OCI-LY1 (cell line): ENCODE measurements around the gene AMPH.
"Not testable (repeated sequence)": the region's sequence is repeated elsewhere in the genome, so short reads cannot be mapped to it uniquely, and the experiment has no call there.

Experiments used
- H2AFZ ChIP-seq: fragments of 200-600 bp; sonication (generic), shearing (Covaris generic); 2 replicates; pipeline ENCODE4 v1.6.0; 2014; ENCODE audit warnings: antibody characterized with exemption, mild to moderate bottlenecking, low read length
- H3F3A ChIP-seq: fragments of 200-600 bp; sonication (generic), shearing (Covaris generic); 2 replicates; pipeline ENCODE4 v1.6.0; 2014; ENCODE audit warnings: mild to moderate bottlenecking, antibody characterized with exemption, low read length, moderate library complexity; ENCODE audit not compliant: insufficient read depth
- H3K27ac ChIP-seq: fragments of 200-600 bp; sonication (generic); 2 replicates; pipeline ENCODE4 v1.5.1; 2014; ENCODE audit warnings: low read length, mixed run types, mild to moderate bottlenecking, low read depth; ENCODE audit not compliant: poor library complexity, severe bottlenecking
- H3K27me3 ChIP-seq: fragments of 200-600 bp; sonication (generic); 2 replicates; pipeline ENCODE4 v1.6.0; 2014; ENCODE audit warnings: antibody characterized with exemption, mild to moderate bottlenecking, low read length, moderate library complexity; ENCODE audit not compliant: insufficient read depth
- H3K36me3 ChIP-seq: fragments of 200-600 bp; sonication (generic); 2 replicates; pipeline ENCODE4 v1.6.1; 2014; ENCODE audit warnings: mild to moderate bottlenecking, antibody characterized with exemption, low read length, moderate library complexity, mixed read lengths; ENCODE audit not compliant: insufficient read depth
- H3K4me1 ChIP-seq: fragments of 200-600 bp; sonication (generic); 2 replicates; pipeline ENCODE4 v1.5.1; 2014; ENCODE audit warnings: mild to moderate bottlenecking, low read length, moderate library complexity; ENCODE audit not compliant: insufficient read depth, severe bottlenecking
- H3K4me2 ChIP-seq: fragments of 200-600 bp; sonication (generic), shearing (Covaris generic); 2 replicates; pipeline ENCODE4 v1.6.1; 2014; ENCODE audit warnings: low read length
- H3K4me3 ChIP-seq: fragments of 200-600 bp; sonication (generic); 2 replicates; pipeline ENCODE4 v1.5.1; 2014; ENCODE audit warnings: low read length, low read depth, mild to moderate bottlenecking, mixed read lengths; ENCODE audit not compliant: poor library complexity, severe bottlenecking
- H3K79me2 ChIP-seq: fragments of 200-600 bp; shearing (Covaris generic); 2 replicates; pipeline ENCODE4 v1.6.1; 2016; ENCODE audit warnings: mixed run types, low read length, mixed read lengths; ENCODE audit not compliant: insufficient read depth
- H3K9ac ChIP-seq: fragments of 200-600 bp; sonication (generic), shearing (Covaris generic); 2 replicates; pipeline ENCODE4 v1.6.1; 2014; ENCODE audit warnings: mild to moderate bottlenecking, low read length, mixed read lengths
- H3K9me2 ChIP-seq: fragments of 200-600 bp; sonication (generic), shearing (Covaris generic); 2 replicates; pipeline ENCODE4 v1.6.1; 2014; ENCODE audit warnings: low read depth, mild to moderate bottlenecking, low read length, mixed read lengths
- H3K9me3 ChIP-seq: fragments of 200-600 bp; shearing (Covaris generic); 2 replicates; pipeline ENCODE4 v1.6.1; 2014; ENCODE audit warnings: low read length, mixed read lengths
- H4K20me1 ChIP-seq: fragments of 200-600 bp; sonication (generic), shearing (Covaris generic); 2 replicates; pipeline ENCODE4 v1.6.0; 2016; ENCODE audit warnings: mild to moderate bottlenecking, low read length; ENCODE audit not compliant: insufficient read depth
- EZH2 ChIP-seq: fragments of 200-600 bp; sonication (generic), shearing (Covaris generic); IDR thresholded peaks from 2 replicates; pipeline ENCODE4 v1.8.0; 2017; ENCODE audit warnings: borderline replicate concordance, mixed run types, mild to moderate bottlenecking, antibody characterized with exemption, low read length, moderate library complexity, mixed read lengths
- TF ChIP-seq, protein P1 (sequence below): fragments of 200-600 bp; sonication (generic), shearing (Covaris generic); IDR thresholded peaks from 2 replicates; pipeline ENCODE4 v1.5.1; 2017; ENCODE audit warnings: mild to moderate bottlenecking, antibody characterized with exemption, low read length, moderate library complexity, mixed read lengths

Gene AMPH

GRCh38 chr7:38339953-38340819 is 291.0 kb downstream of the AMPH start:
- no peaks in the 10 kb centered on the region for H3F3A ChIP-seq
- no peaks in the 10 kb centered on the region for H3K27me3 ChIP-seq
- H4K20me1 ChIP-seq: no peaks in the 10 kb centered on the region
- H3K36me3 ChIP-seq: no peaks in the 10 kb centered on the region
- H3K4me2 ChIP-seq: no peak overlapping the region
- no peak for TF ChIP-seq EZH2
- TF ChIP-seq, protein P1, sequence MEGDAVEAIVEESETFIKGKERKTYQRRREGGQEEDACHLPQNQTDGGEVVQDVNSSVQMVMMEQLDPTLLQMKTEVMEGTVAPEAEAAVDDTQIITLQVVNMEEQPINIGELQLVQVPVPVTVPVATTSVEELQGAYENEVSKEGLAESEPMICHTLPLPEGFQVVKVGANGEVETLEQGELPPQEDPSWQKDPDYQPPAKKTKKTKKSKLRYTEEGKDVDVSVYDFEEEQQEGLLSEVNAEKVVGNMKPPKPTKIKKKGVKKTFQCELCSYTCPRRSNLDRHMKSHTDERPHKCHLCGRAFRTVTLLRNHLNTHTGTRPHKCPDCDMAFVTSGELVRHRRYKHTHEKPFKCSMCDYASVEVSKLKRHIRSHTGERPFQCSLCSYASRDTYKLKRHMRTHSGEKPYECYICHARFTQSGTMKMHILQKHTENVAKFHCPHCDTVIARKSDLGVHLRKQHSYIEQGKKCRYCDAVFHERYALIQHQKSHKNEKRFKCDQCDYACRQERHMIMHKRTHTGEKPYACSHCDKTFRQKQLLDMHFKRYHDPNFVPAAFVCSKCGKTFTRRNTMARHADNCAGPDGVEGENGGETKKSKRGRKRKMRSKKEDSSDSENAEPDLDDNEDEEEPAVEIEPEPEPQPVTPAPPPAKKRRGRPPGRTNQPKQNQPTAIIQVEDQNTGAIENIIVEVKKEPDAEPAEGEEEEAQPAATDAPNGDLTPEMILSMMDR: no peak
- H2AFZ ChIP-seq: no peak overlapping the region
- no peak overlapping the region for H3K4me3 ChIP-seq
- no peaks in the 10 kb centered on the region for H3K9me2 ChIP-seq
- H3K4me1 ChIP-seq: peaks cover 15% of the 10 kb centered on the region
- H3K27ac ChIP-seq: no peak overlapping the region
- H3K9me3 ChIP-seq: no peaks in the 10 kb centered on the region
- no peak overlapping the region for H3K9ac ChIP-seq
- no peaks in the 10 kb centered on the region for H3K79me2 ChIP-seq

DNA sequence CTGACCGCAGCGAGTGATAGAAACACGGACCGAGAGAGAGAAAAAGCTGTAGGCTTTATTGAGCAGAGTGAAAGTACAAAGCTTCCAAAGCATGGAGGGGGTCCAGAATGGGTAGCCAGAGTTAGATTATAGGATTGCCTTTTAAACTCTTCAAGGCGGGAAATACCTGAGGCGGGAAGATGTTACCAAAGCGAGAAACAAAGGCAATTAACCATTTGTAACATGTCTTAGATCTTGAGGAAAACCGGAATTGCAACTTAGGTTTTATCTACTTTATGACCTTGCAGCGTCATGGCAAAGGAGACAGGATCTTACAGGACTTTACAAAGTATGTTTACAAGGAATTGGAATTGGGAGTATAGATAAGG is 295.0 kb downstream of the AMPH start:
- H3K9me2 ChIP-seq, H3K4me1 ChIP-seq, H3K27ac ChIP-seq, H4K20me1 ChIP-seq, H3K9me3 ChIP-seq, H3F3A ChIP-seq, H3K79me2 ChIP-seq, H3K4me3 ChIP-seq, H3K9ac ChIP-seq, H3K27me3 ChIP-seq, H3K36me3 ChIP-seq, H2AFZ ChIP-seq: not testable (repeated sequence)
- peak overlapping the region; percentile 5; the same call in 1 of the 2 replicates for H3K4me2 ChIP-seq

- H3K9me3 ChIP-seq: no peaks in the 10 kb centered on the region
- H3F3A ChIP-seq: no peaks in the 10 kb centered on the region
- TF ChIP-seq EZH2: no peak
- TF ChIP-seq, protein P1: peak; percentile 99
- H3K4me2 ChIP-seq: peak overlapping the region; percentile 5; the same call in 1 of the 2 replicates
- H3K27me3 ChIP-seq: no peaks in the 10 kb centered on the region
- no peaks in the 10 kb centered on the region for H3K36me3 ChIP-seq
- peaks cover 4% of the 10 kb centered on the region for H3K4me1 ChIP-seq
- no peak overlapping the region for H3K27ac ChIP-seq
- H2AFZ ChIP-seq: no peak overlapping the region
- no peak overlapping the region for H3K4me3 ChIP-seq
- H3K79me2 ChIP-seq: no peaks in the 10 kb centered on the region
- no peaks in the 10 kb centered on the region for H4K20me1 ChIP-seq
- no peak overlapping the region for H3K9ac ChIP-seq
- H3K9me2 ChIP-seq: no peaks in the 10 kb centered on the region
Measured at GRCh38 chr7:38335492-38336147, 295.6 kb downstream of the AMPH start.
